Myocyte (in vitro differentiated cells): ENCODE measurements around the gene PATE2. TPM values are rescaled to one million over a fixed set of nuclear protein-coding genes. Genes with fewer than 3 reads are reported as not detected.

Source experiments
- DNase-seq: peaks from one replicate; pipeline ENCODE4 v3.0.0-alpha.2; 2012; ENCODE audit warnings: low read depth
- polyA plus RNA-seq: library from polyadenylated mRNA; unstranded; fragments of >200 nt; gene quantifications from one replicate; pipeline ENCODE4 v1.2.1, GENCODE V29; 2012; ENCODE audit warnings: missing spikeins
- total RNA-seq: library from RNA; depleted of rRNA; stranded (reverse); fragments of >200 nt; gene quantifications from 2 replicates; pipeline ENCODE4 v1.2.3, GENCODE V29; 2014

PATE2 gene
- total RNA-seq, result not detected in 2 replicates
- not detected for polyA plus RNA-seq

DNA sequence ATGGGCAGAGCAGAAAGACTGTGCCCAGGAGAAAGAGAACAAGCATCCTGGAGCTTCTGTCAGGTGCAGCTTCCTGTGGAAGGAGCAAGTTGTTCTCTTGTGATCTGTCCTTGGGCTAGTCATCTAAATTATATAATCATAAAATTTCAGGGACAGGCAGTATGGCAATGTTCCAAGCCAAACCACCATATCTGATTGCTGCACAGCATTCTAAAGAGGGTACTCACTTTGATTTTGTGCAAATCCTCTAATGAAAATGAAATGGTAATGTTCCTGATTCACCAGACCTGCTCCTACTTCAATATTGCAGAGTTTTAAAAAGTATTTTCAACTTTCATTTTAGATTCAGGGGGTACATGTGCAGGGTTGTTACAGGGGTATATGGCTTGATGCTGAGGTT lies at the start of gene PATE2:
TSS of gene PATE2 (minus strand) at position 101 of the 400 bp plus-strand sequence. CDS start at position 46, 55 bp downstream.
- no peak for DNase-seq

DNA sequence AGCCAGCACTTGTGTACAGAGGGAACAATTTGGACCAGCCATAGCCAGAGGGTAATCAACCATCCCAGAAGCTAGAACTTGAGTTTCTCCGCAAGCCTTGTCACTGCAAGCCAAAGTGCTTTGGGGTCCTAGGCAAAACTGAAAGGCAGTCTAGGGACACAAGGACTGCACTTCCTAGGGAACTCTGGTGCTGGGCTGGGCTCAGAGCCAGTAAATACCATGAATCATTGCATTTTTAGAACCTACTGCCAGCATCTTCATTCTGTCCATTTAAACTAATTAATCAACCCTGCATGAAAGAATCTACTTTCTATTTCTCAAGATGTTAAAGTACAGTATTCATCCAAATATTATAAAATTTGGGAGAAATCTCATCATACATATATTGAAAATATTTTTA lies 29.3 kb upstream of the PATE2 start:
- no peak for DNase-seq

DNA sequence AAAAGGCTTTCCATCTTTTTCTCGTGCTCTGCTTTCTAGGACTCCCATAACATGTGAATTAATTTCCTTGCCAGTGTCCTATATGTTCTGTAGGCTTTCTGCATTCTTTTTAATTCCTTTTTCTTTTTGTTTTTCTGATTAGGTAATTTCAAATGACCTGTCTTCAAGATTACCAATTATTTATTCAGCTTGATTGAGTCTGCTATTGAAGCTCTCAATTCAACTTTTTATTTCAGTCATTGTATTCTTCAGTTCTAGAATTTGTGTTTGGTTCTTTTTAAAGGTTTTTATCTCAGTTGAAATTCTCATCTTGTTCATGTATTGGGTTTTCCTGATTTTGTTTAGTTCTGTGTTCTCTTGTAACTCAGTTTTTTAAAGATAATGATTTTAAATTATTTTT lies 23.8 kb upstream of the PATE2 start:
- DNase-seq, result no peak

DNA sequence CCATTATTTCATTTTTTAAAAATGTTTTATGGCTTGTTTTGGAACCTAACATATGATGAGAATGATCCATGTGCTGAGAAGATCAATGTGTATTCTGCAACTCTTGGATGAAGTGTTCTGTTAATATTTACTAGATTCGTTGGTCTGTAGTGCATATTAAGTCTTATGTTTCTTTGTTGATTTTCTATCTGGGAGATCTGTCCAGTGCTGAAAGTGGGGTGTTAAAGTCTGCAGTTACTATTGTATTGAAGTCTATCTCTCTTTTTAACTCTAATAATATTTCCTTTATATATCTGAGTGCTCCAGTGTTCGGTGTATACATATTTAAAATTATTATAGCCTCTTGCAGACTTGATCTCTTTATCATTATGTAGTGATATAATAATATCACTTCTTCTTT lies 21.2 kb upstream of the PATE2 start:
- DNase-seq, result no peak

DNA sequence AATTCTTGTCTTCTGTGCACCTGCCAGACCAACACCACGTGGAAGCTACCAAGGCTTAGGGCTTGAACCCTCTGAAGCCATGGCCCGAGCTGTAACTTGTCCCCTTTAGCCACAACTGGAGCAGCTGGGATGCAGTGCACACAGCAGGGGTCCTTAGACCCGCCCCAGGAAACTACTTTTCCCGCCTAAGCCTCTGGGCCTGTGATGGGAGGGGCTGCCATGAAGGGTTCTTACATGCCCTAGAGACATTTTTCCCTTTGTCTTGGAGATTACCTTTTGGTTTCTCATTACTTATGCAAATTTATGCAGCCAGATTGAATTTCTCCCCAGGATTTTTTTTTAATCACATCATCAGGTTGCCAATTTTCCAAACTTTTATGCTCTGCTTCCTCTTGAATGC lies 19.0 kb upstream of the PATE2 start:
- DNase-seq, result no peak

DNA sequence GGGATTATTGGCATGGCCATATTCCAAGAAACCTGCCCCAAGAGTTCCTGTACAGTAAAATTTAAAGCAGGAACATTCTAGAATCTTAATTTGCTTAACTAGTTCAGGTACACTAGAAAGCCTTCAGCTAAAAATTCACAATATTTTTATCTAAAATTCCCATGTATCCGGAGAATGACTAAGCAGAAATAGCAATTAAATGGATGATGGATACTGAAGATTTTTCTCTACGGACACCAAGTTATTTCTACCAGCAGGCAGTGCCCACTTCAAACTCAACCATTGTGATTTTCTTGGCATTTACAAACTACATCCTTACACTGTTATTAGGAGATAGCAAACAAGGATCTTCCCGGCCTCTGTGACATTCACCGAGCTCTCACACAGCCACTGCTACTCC lies 12.2 kb upstream of the PATE2 start:
- DNase-seq, result no peak

DNA sequence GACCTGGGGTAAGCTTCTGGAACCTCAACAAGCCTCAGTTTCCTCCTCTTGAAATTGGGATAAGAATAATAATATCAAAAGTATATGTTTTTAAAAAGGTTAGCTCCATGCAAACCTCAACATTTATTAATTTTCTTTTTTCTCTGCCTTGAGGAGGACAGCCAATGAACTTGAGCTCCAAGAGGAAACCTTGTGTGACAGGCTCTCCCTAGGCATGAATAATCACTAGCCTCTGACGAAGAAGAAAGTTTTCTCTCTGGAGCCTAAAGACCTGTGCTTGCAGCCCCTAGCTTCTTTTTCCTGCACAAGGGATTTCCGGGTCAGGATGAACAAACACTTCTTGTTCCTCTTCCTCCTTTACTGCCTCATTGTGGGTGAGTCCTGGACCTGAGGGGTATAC lies 9.2 kb upstream of the PATE2 start, which contains the start of gene PATE3:
TSS of gene PATE3 (plus strand) at position 301 of the 400 bp plus-strand sequence. CDS start at position 326, 25 bp downstream.
- DNase-seq, result no peak

DNA sequence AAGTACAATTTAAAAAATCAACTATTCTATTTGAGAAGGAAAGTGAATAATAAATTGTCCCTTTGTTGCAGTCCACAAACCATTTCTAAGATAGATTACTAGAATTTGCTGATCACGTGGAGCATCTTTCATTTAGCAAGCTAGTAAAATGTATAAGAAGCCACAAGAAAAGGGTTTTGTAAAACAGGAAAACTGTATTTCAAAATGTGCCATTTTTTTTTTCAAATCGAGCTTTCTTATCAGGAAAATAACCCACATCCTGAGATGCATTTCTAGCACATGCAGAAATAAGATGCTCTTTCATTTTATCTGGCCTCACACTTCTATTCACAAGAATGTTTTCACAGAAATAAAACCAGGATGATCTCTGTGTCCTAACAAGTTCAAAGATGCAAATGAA lies 6.0 kb upstream of the PATE2 start:
- DNase-seq, result no peak

DNA sequence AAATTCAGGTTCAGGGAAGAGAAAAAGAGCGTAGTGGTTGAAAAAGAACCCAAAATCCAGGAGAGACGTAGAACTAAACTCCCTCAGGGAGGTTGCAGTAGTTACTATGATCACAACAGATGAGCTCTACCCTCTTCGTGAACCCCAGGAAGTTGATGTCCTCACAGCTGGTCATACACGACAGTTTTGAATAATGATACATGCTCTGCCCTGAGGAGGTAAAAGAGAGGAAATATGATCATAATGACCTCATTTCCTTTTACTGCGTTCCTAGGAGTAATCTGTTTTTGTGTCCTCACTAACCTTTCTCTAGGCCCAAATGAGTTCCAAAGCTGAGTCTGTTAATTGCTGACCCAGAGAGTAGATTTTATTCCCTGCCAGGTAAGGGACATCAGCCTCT lies 1.3 kb downstream of the PATE2 start:
- no peak for DNase-seq

DNA sequence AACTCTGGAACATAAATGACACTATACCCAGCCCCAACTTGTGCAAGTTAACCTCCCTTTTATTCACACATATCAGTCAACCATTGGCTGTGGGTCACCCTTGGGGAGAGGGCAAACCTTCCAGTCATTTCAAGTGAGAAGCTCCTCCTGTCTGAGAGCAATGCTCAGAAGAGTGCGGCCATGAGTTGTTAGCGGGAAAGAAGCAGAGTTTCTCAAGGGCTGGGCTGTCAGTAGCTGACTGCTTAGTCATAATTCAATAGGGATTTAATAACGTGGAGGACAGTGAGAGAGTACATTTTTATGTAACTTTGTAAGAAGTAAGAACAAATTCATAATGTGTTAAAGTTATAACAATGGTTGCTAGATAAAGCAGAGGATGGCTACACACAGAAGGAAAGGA lies 5.1 kb downstream of the PATE2 start:
- DNase-seq, result no peak

DNA sequence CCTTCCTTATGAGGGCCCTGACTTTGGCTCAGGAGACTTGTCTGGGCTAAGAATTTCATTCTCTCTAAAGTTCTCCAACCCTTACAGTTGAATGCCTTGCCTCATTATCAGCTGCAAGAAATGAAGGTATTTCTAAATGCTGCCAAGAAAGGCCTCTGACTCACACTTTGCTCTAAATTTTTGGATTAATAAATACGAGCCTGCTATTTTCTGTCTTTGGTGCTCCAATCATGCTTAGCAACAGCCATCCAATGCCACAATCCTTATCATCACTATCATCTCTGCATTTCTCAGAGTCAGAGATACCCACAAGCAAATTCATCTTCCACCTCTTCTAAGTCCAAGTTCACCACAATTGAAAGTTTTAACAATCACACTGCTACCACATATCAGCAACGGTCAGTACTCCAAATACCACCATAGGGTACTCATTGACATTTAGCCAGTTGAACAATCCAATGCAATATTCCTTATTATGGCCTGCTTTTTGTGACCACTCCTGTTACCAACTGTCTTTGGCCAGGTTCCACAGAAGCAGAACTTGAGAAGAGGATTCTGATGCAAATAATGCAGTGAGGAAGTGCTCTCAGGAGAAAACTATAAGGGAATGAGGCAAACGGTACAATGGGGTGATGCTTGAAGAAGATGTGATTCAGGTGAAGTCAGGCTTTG lies 5.7 kb downstream of the PATE2 start:
- DNase-seq, result peak; percentile 6

DNA sequence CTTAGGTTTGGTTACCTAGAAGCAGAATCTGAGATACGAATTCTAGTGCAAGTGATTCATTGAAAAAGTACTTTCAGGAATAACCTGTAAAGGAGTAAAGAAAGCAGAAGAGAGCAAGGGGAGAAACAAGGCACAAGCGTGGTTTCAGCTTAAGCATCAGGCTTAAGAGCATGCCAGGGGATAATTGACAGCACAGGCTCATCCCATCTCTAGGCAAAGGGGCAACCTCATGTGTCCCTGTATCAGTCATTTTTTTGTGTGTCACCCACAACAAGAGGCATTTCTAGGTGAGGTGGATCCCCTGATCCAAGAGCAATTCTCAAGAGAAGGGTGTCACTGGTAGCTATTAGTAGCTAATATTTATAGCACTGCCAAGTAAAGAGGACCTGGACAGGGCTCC lies 8.0 kb downstream of the PATE2 start:
- no peak for DNase-seq

DNA sequence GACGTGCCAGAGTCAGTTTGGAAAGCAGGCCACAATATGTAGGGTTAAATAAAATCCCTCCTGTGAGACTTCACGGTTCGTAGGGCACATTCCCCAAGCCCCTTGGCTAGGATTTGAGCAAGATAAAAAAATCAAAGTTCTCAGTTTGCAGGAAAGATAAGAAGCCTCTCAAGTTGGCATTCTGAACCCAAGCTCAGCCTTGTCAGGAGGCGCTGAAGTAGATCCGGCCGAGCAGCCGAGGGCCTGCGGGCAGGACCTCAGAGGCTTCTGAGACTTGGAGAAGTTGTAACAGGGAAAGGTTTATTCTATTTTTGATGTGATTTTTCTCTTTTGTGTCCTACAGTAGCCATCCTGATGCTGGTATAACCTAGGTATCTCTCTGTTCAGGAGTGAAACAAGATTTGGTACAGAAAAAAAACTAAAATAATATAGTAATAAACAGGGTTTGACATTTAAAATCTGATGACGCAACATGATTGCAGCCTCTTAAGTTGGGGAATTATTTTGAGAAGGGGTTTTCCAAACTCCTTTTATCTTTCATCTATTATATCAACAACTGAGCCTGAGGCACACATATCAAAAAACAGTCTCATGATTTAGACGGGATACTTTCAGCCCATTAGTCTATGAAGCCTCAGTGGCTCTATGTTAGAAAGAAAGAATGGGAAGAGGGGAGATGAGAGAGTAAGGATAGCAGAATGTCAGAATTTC lies 10.1 kb downstream of the PATE2 start:
- no peak for DNase-seq

DNA sequence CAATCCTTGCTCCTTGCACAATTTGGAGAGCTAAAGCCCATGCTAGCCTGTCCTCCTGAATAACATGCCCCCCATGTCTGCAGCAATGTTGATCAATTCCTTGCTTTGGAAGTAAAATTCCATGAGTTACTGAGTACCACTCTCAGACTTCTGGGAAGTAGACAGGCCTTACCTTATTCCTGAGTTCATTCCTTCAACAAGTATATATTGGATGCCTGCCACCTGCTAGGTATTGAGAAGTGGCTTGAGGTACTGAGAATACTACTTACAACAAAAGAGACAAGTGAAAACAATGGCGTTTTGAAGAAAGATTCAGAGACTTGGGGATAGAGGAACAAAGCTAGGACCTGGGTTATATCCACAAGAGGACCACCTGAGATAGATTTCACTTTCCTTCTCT lies 12.4 kb downstream of the PATE2 start:
- DNase-seq, result no peak

DNA sequence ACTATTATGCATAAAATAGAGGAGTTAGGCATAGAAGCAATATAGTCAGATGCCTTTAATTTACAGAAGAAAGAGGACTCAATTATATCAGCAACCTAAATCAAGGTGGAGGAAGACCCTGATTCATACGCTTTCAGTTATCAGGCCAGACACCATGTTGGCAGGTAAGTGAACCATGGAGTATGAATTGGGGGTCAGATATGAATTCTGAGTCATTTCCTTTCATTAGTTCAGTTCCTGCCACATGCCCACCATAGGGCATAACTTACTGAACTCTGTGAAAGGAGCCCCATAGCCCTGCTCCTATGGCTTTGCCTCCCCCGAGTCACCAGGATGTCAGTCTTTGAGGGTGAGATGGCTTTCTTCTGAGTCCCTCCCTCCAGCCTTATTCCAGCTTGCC lies 15.1 kb downstream of the PATE2 start:
- no peak for DNase-seq

DNA sequence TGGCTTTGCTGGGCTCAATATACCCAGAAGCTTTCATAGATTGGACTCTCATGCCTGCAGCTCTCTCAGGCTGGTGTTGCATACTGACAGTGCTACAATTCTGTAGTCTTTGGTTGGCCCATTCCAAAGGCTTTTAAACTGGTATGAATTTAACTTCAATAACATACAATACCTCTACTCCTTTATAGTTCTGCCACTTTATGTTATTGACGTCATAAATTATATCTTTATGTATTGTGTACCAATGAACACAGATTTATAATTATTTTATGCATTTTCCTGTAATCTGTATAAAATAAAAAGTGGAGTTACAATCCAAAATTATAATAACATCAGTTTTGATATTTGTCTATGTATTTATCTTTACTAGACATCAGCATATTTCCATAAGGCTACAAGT lies 16.2 kb downstream of the PATE2 start:
- no peak for DNase-seq

DNA sequence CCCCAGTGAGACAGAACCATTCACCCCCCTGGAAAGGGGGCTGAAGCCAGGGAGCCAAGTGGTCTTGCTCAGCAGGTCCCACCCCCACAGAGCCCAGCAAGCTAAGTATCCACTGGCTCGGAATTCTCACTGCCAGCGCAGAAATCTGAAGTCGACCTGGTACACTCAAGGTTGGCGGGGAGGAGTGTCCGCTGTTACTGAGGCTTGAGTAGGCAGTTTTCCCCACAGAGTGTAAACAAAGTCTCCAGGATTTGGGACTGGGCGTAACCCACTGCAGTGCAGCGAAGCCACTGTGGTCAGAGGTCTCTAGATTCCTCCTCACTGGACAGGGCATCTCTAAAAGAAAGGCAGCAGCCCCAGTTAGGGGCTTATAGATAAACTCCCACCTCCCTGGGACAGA lies 22.6 kb downstream of the PATE2 start:
- DNase-seq, result no peak

DNA sequence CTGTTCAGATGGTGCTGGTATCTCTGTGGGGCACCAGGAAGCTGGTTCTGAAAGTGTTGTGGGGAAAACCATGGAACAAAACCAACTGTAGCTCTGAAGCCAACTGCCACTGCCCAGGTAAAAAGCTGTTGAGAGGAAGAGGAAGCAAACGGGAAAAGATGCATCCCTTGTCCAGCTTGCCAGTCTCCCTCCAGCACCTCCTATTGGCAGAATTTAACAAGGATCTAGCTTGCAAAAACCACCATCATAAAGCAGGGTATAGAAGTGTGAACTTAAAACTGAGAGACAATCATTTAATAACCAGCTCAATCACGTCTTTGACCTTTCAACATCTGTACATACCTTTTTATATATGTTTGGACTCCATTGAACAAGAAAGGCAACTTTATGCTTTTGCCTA lies 28.0 kb downstream of the PATE2 start:
- no peak for DNase-seq

DNA sequence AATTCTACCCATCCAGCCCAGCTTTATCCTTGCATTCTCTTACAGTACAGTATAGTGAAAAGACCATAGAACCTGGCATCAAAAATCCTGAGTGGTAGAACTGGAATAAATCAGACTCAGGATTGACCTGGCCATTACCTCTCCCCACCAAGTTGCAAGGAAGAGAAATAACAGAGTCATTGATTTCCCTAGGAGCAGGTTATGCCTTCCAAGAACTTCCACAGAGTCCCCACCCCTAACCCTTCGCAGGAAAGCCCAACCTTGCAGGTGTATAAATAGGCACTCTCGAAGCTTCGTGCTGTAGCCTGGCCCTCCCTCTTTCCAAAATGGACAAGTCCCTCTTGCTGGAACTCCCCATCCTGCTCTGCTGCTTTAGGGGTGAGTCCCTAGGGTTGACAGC lies 32.6 kb downstream of the PATE2 start, which contains the start of gene PATE1:
TSS of gene PATE1 (plus strand) at position 301 of the 400 bp plus-strand sequence. CDS start at position 327, 26 bp downstream.
- no peak for DNase-seq

DNA sequence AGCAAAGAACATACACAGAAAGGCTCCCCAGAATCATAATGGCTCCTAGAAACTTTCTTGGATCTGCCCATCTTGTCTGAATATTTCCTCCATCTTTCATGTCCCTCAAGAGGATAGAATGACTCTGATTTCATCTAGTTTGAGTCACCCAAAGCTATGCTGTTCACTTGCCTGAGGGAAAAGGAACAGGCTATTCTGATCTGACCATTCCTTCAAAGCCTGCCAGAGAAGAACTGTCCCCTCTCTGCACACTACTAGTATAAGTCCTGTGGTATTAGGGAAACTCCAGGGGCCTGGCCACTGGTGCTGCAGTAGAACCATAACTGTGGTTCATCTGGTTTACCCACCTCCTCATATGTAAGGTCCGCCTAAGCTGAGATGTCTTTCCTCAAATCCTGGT lies 34.9 kb downstream of the PATE2 start:
- DNase-seq, result no peak

DNA sequence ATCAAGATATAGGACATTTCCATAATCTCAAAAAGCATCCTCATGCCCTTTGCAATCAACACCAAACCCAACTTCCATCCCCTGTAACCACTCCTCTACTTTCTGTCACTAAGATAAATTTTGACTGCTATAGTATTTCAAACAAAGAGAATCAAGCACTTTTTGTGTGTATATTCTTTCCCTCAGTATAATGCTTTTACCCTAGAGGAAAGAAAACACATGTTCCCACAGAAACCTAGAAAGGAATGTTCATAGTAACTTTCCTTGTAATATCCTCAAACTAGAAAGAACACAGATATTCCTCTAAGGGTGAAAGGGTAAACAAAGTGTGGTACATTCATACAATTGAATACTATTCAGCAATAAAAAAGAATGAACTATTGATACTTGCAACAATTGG lies 38.0 kb downstream of the PATE2 start:
- no peak for DNase-seq

DNA sequence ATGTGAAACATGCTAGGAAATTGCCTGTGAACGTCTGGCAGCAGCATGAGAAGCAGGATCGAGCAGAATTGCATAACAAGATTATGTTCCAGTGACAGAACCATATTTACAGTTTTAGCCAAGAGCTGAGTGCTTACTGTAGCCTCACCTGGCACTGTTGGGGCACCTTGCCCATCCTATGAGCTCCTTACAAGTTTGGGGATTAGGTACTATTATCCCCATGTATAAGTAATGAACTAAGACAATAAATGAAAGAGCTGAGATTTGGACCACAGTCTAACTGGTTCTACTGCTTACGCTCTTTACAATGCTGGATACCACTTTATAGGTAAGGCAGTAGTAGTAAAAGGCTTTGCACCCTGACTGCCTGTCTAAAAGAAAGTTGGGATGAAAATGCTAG lies 49.7 kb downstream of the PATE2 start:
- DNase-seq, result no peak
